B cell (primary cell): ENCODE data around the gene THAP5. TPM values are rescaled to one million over a fixed set of nuclear protein-coding genes. Genes with fewer than 3 reads are reported as not detected.

Experiments
- ATAC-seq: fragments of 200-7000 bp; cut with Tn5 transposase; one replicate; pipeline ENCODE4 v1.10.0; 2021; ENCODE audit warnings: low read depth, mild to moderate bottlenecking, moderate number of reproducible peaks, moderate library complexity
- CTCF ChIA-PET: fragments of 350-600 bp; sonication (Branson Sonifier 250); formaldehyde crosslinking; loops from one replicate; lab custom pipeline; 2021; ENCODE audit warnings: antibody characterized with exemption, inconsistent platforms; lab: Charles Lee
- POLR2A ChIA-PET: fragments of 350-600 bp; sonication (Branson Sonifier 250); formaldehyde crosslinking; loops from one replicate; lab custom pipeline; 2021; ENCODE audit warnings: antibody characterized with exemption; lab: Charles Lee
- DNase-seq: peaks from one replicate; pipeline ENCODE4 v3.0.0; 2013
- H2AFZ ChIP-seq: 2 replicates; pipeline ENCODE4 v1.6.1; 2012; ENCODE audit warnings: mild to moderate bottlenecking, low read depth, low read length; ENCODE audit not compliant: insufficient read depth, poor library complexity, severe bottlenecking
- H3K27ac ChIP-seq, 2 donors: 1 replicate in 1 of 2; 2 replicates in 1 of 2; pipeline ENCODE4 v1.5.1; 2012 to 2013; ENCODE audit warnings: low read length in 2 of 2, mild to moderate bottlenecking in 2 of 2, moderate library complexity in 1 of 2
- H3K27me3 ChIP-seq, 4 experiments: fragments of 200-600 bp in 1 of 4; sonication (generic) in 1 of 4; replicated peaks in 1 of 4; 1 replicate in 2 of 4; 2 replicates in 2 of 4; pipeline versions ENCODE4 v1.6.1 to v1.7.0; 2013 to 2016; ENCODE audit warnings: low read length in 3 of 4, mild to moderate bottlenecking in 2 of 4, mixed read lengths in 1 of 4, moderate library complexity in 1 of 4; ENCODE audit not compliant: insufficient read depth in 4 of 4, control insufficient read depth in 3 of 4; ENCODE audit errors: control extremely low read depth in 1 of 4
- H3K36me3 ChIP-seq, 2 experiments: replicated peaks in 1 of 2; 1 replicate in 1 of 2; 2 replicates in 1 of 2; pipeline versions ENCODE4 v1.6.1 to v1.7.1; 2013; ENCODE audit warnings: low read length in 1 of 2; ENCODE audit not compliant: insufficient read depth in 2 of 2, control insufficient read depth in 1 of 2; ENCODE audit errors: control extremely low read depth in 1 of 2, extremely low read depth in 1 of 2
- H3K4me1 ChIP-seq, 2 donors: fragments of 200-600 bp in 1 of 2; sonication (generic) in 1 of 2; 1 replicate in 1 of 2; 2 replicates in 1 of 2; pipeline versions ENCODE4 v1.5.1 to v1.6.1; 2013 to 2017; ENCODE audit warnings: low read length in 2 of 2; ENCODE audit not compliant: control insufficient read depth in 2 of 2, insufficient read depth in 2 of 2
- H3K4me2 ChIP-seq: replicated peaks from 2 replicates; pipeline ENCODE3; 2012; ENCODE audit warnings: mild to moderate bottlenecking, low read depth, low read length; ENCODE audit not compliant: poor library complexity, severe bottlenecking
- H3K4me3 ChIP-seq, 5 experiments: fragments of 200-600 bp in 1 of 5; sonication (generic) in 1 of 5; 1 replicate in 3 of 5; 2 replicates in 2 of 5; pipeline versions ENCODE4 v1.5.1 to v1.7.0; 2011 to 2016; ENCODE audit warnings: low read length in 4 of 5, mild to moderate bottlenecking in 4 of 5, low read depth in 2 of 5, control low read depth in 1 of 5, moderate library complexity in 1 of 5; ENCODE audit not compliant: insufficient read depth in 1 of 5; ENCODE audit errors: control extremely low read depth in 1 of 5, extremely low read depth in 1 of 5
- H3K79me2 ChIP-seq: fragments of 200-600 bp; sonication (generic); one replicate; pipeline ENCODE4 v1.6.0; 2016; ENCODE audit warnings: low read length; ENCODE audit not compliant: control insufficient read depth, insufficient read depth
- H3K9ac ChIP-seq: fragments of 200-600 bp; sonication (generic); 2 replicates; pipeline ENCODE4 v1.6.1; 2017; ENCODE audit warnings: mild to moderate bottlenecking, low read length, moderate library complexity
- H3K9me3 ChIP-seq, 3 donors: one replicate each; pipeline versions ENCODE4 v1.6.1 to v1.7.1; 2013; ENCODE audit warnings: low read length in 2 of 3; ENCODE audit not compliant: control insufficient read depth in 2 of 3, insufficient read depth in 1 of 3; ENCODE audit errors: control extremely low read depth in 1 of 3
- H4K20me1 ChIP-seq: 2 replicates; pipeline ENCODE4 v1.6.0; 2012; ENCODE audit warnings: mild to moderate bottlenecking, low read length; ENCODE audit not compliant: insufficient read depth, control insufficient read depth, poor library complexity, severe bottlenecking
- H3K27ac Mint-ChIP-seq: one replicate; pipeline ENCODE4 v1.8.0; 2021; ENCODE audit warnings: mixed read lengths
- H3K27me3 Mint-ChIP-seq: one replicate; pipeline ENCODE4 v1.8.0; 2021; ENCODE audit warnings: mixed read lengths
- H3K4me1 Mint-ChIP-seq: one replicate; pipeline ENCODE4 v1.8.0; 2021; ENCODE audit warnings: mixed read lengths
- H3K4me3 Mint-ChIP-seq: one replicate; pipeline ENCODE4 v1.8.0; 2021; ENCODE audit warnings: mixed read lengths
- H3K9me3 Mint-ChIP-seq: one replicate; pipeline ENCODE4 v1.8.0; 2022; ENCODE audit warnings: mixed read lengths; ENCODE audit not compliant: insufficient read depth
- CTCF ChIP-seq: fragments of 200-600 bp; IDR thresholded peaks from one replicate; pipeline ENCODE4 v1.8.0; 2022; ENCODE audit warnings: antibody characterized with exemption, mild to moderate bottlenecking
- EZH2 ChIP-seq: IDR thresholded peaks from 2 replicates; pipeline ENCODE4 v1.6.1; 2012; ENCODE audit warnings: borderline replicate concordance, low read depth, mild to moderate bottlenecking, moderate library complexity, low read length; ENCODE audit not compliant: insufficient read depth, poor library complexity, severe bottlenecking
- WGBS: methylation state at CpG from one replicate; pipeline ENCODE4 v1.1.5; 2013; ENCODE audit warnings: missing lambda C conversion rate; ENCODE audit not compliant: insufficient coverage; 5-methylcytosine and 5-hydroxymethylcytosine counted together
- intact Hi-C: fragments of 100-400 bp; cut with micrococcal nuclease; formaldehyde crosslinking; loops from one replicate; pipeline ENCODE4 v1.10.0; 2022
- polyA plus RNA-seq: library from polyadenylated mRNA; depleted of rRNA; stranded (reverse); fragments of >200 nt; gene quantifications from 2 replicates; pipeline ENCODE4 v1.2.3, GENCODE V29; 2012
- total RNA-seq, 2 donors: library from RNA; stranded (reverse); fragments of 120-200 nt in 1 of 2; gene quantifications; 1 replicate in 1 of 2; 2 replicates in 1 of 2; pipeline versions ENCODE4 v1.2.3 to v1.2.4, GENCODE V29; 2013 to 2022

The THAP5 gene
- total and polyA plus RNA-seq, 2 donors (not counting 1 experiment from before 2014, with no cell fraction given): 9.3 to 49.0 TPM

GRCh38 chr7:108515013-108515412 is 54.5 kb downstream of the THAP5 start:
- Mint-ChIP-seq H3K27me3 (no peaks in the 10 kb centered on the region), H3K27ac (no peak overlapping the region), H3K4me3 (no peak overlapping the region), H3K9me3 (no peaks in the 10 kb centered on the region), H3K4me1 (peaks cover 56% of the 10 kb centered on the region)
- Histone ChIP-seq H2AFZ (no peak overlapping the region), H3K4me1 (peaks cover 10 to 13% of the 10 kb centered on the region in 2 donors), H3K79me2 (peaks cover 55% of the 10 kb centered on the region), H3K9ac (no peak overlapping the region), H3K27ac (peak overlapping the region in 1 of 2 donors; percentile 19), H4K20me1 (peaks cover 18% of the 10 kb centered on the region), H3K36me3 (peaks cover 30 to 61% of the 10 kb centered on the region in 2 experiments), H3K4me2 (no peak overlapping the region), H3K27me3 (no peaks in the 10 kb centered on the region), H3K4me3 (no peak overlapping the region), H3K9me3 (peaks cover 3 to 5% (median 3%) of the 10 kb centered on the region in 3 donors)
- intact Hi-C loops: no loop called here
- WGBS: no CpG with 5 or more reads among the region's 3 CpGs
- ChIA-PET POLR2A (no interaction called here), CTCF (interaction anchor here (1.8 kb wide), 1 partner anchor 13 kb away, joined by 4 read pairs; no protein-coding TSS in a partner anchor)
- TF ChIP-seq EZH2 (no peak), CTCF (no peak)
- no peak for DNase-seq
- no peak for ATAC-seq

Other genes starting within 250 kb of the THAP5 start
- 3.6 and 4.6 TPM in 2 replicates for gene NRCAM, start 113.3 kb downstream of the THAP5 start, total RNA-seq
- gene NRCAM, start 113.3 kb downstream of the THAP5 start, polyA plus RNA-seq: 0.56 and 0.75 TPM in 2 replicates
- 56.3 and 57.3 TPM in 2 replicates for gene PNPLA8, start 43.6 kb downstream of the THAP5 start, total RNA-seq
- 12.3 and 33.7 TPM in 2 replicates for gene PNPLA8, start 43.6 kb downstream of the THAP5 start, polyA plus RNA-seq
- 19.5 and 21.1 TPM in 2 replicates for gene DNAJB9, start 168 bp upstream of the THAP5 start, total RNA-seq
- 23.1 and 34.6 TPM in 2 replicates for gene DNAJB9, start 168 bp upstream of the THAP5 start, polyA plus RNA-seq